NK-92 (cell line): ENCODE data around the gene NT5DC1.
"Not testable (repeated sequence)": the region's sequence is repeated elsewhere in the genome, so short reads cannot be mapped to it uniquely, and the experiment has no call there.

ENCODE experiments used
- DNase-seq: peaks from one replicate; lab custom pipeline; 2025; ENCODE audit not compliant: unreplicated experiment; lab: John Stamatoyannopoulos, UW

The NT5DC1 gene

GRCh38 chr6:116088946-116089345 is 11.7 kb upstream of the NT5DC1 start:
- DNase-seq = no peak

- DNase-seq = no peak
Observed at GRCh38 chr6:116090251-116090650, 10.4 kb upstream of the NT5DC1 start.

GRCh38 chr6:116094041-116094440 is 6.6 kb upstream of the NT5DC1 start:
- no peak for DNase-seq

- not testable (repeated sequence) for DNase-seq
Observed at GRCh38 chr6:116096048-116096759, 4.4 kb upstream of the NT5DC1 start.

DNA sequence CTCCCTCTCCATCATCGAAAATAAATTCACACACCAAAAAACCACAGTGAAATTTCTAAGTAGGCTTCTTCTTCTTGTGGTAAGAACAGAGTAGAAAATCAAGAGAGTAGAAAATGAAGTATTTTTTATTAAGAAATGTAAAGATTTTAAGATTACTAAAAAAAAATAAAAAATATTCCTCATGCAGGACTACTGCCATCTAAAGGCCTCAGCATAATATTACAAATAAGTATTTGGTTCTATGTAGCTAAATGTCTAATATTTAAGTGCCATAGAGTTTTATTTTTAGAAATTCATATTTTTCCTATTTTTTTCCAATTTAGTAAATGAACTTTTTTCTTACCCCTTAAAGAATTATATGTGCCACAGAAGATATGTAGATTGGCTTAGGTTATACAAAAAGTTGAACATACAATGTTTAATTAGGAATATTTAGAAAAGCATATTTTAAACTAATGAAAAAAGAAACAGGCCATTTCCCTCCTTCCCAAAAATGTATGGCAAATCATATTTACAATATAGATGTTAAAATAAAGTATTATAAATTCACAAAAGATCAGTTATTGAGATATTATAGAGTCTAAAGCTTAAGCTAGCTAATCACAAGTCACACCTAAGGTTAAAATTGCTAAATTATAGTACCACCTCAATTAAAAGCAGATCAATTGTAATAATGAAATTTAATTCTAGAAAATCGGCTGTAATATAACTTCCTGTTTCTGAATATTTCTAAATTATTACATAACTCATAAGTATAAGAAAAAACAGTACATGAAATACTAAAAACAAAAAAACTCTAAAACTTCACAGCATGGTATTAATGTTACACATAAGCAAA is 3.5 kb upstream of the NT5DC1 start:
- DNase-seq = no peak

DNA sequence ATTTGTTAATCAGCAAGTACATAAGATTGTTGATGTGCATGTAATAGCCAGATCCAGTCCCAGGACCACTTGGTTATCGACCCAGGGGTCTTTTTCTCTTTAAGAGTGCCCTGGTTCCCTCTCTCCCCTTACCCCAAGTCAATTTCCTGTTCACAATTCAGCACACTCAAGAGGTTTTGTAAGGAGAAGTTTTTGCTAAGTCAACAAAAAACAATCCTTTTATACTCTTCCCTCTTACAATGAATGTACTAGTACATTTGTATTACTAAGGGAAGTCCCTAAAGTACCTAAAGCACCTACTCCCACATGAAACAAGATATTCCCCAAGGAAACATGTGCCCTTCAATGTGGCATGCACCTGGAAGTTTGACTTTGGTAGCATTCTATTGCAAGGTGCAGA is 1.6 kb upstream of the NT5DC1 start:
- DNase-seq = no peak

- no peak for DNase-seq
Observed at GRCh38 chr6:116101302-116101718, 657 bp downstream of the NT5DC1 start.

- no peak for DNase-seq
Observed at GRCh38 chr6:116101790-116102189, 1.1 kb downstream of the NT5DC1 start.

GRCh38 chr6:116102873-116103272 is 2.2 kb downstream of the NT5DC1 start:
- no peak for DNase-seq

GRCh38 chr6:116104636-116105035 is 4.0 kb downstream of the NT5DC1 start:
- no peak for DNase-seq

DNA sequence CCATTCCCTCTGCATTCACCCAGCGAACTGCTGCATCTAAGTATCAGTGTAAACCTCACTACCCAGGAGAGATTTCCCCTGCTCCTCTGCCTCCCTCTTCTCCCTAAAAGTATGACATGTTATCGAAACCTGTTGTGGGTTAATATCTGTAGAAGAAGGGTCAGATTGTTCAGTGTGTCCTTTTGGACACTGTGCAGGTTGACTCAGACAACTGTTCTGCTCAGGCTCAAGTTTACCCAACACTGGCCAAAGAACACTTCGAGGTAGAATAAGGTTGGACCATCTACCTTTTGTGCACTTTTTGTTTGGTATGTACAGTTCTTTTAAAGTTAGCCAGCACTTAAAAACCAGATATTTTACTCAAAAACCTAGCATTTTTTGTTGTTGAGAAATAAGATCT is 4.6 kb downstream of the NT5DC1 start:
- DNase-seq = no peak

- no peak for DNase-seq
Observed at GRCh38 chr6:116106146-116106545, 5.5 kb downstream of the NT5DC1 start.

GRCh38 chr6:116108836-116109235 is 8.2 kb downstream of the NT5DC1 start:
- DNase-seq = no peak

GRCh38 chr6:116111552-116112528 is 11.2 kb downstream of the NT5DC1 start:
- DNase-seq = no peak

DNA sequence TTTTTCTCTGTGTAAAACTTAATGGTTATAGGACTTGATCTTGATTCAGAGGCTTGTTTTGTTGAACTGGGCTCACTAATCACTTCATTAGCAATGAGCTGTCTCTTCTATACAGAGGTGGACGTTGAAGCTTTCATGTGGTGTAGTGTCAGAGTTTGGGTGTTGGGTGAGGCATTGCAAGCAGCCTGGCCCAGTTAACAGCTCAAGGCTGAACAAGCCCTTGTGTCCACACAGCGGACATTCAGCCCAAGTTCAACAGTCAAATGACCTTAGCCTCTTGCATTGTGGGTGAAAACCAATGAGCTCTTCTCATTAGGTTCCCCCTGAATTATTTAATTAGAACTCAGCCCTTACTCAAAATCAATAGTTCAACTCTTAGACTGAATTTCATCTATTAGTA is 12.7 kb downstream of the NT5DC1 start:
- DNase-seq = no peak

DNA sequence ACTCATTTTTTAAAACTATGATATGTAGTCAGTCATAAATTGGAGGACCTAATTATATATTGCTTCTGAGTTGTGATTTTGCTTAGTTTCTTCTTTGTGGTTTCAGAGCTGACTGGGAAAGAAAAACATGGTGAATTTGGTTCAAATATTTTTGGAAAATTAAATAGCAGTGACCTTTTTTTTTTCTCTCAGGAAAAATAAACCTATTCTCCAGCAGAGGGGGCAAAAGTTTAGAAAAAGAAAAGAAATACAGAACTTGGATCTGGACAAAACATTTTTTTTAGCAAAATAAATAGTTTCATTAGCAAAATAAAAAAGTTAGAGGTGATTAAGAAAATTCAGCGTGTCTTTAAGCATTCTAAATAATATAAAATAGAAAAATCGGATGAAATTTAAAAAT is 15.1 kb downstream of the NT5DC1 start:
- no peak for DNase-seq

GRCh38 chr6:116118608-116119007 is 18.0 kb downstream of the NT5DC1 start:
- DNase-seq = no peak

- no peak for DNase-seq
Observed at GRCh38 chr6:116120430-116120829, 19.8 kb downstream of the NT5DC1 start.

DNA sequence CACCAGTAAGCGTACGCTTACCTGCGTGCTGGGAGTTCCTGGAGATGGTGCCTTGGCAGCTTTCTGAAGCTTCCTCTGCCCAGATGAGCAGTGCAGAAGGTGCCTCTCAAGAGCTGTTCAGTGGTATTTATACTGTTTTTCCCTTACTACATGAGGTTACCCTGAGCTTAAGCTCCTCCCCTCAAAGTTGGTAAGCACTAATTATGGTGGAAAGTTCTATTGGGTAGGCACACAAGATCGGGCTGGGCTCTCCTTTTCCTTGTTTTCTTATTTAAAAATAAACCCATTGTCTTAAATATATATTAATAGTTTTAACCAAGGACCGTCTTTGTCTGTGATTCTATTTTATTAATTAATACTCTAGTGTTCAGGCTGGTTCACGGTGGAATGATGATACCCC is 25.4 kb downstream of the NT5DC1 start, which contains the start of gene COL10A1:
Gene COL10A1, minus strand, starts transcription at position 101 of the 400 bp plus-strand sequence. CDS start 640 bp downstream, outside the sequence.
- no peak for DNase-seq

- DNase-seq = no peak
Observed at GRCh38 chr6:116127771-116128493, 27.3 kb downstream of the NT5DC1 start.
